SJSA1 (cell line): ENCODE measurements around the gene CRAMP1. TPM values are rescaled to one million over a fixed set of nuclear protein-coding genes. Genes with fewer than 3 reads are reported as not detected.
"Not testable (repeated sequence)": the region's sequence is repeated elsewhere in the genome, so short reads cannot be mapped to it uniquely, and the experiment has no call there.

ENCODE experiments used
- DNase-seq, 2 experiments: peaks; one replicate each; pipeline ENCODE4 v3.0.0-alpha.2; 2015 to 2020; ENCODE audit warnings: low spot score in 2 of 2, low read depth in 1 of 2
- H3K27ac ChIP-seq: fragments of 250-450 bp; sonication (Bioruptor Pico); 2 replicates; pipeline ENCODE4 v1.5.1; 2020; ENCODE audit warnings: mild to moderate bottlenecking, moderate library complexity
- H3K27me3 ChIP-seq: fragments of 250-450 bp; sonication (Bioruptor Pico); replicated peaks from 2 replicates; pipeline ENCODE4 v1.5.1; 2020; ENCODE audit warnings: mild to moderate bottlenecking, moderate library complexity
- H3K36me3 ChIP-seq: fragments of 250-450 bp; sonication (Bioruptor Pico); 2 replicates; pipeline ENCODE4 v1.5.1; 2020; ENCODE audit warnings: mild to moderate bottlenecking
- H3K4me1 ChIP-seq: fragments of 250-450 bp; sonication (Bioruptor Pico); replicated peaks from 2 replicates; pipeline ENCODE4 v1.6.1; 2021; ENCODE audit warnings: mild to moderate bottlenecking
- H3K4me3 ChIP-seq: fragments of 250-450 bp; sonication (Bioruptor Pico); 2 replicates; pipeline ENCODE4 v1.5.1; 2020; ENCODE audit warnings: mild to moderate bottlenecking
- H3K9me3 ChIP-seq: fragments of 250-450 bp; sonication (Bioruptor Pico); replicated peaks from 2 replicates; pipeline ENCODE4 v1.5.1; 2020; ENCODE audit warnings: mild to moderate bottlenecking
- total RNA-seq: library from RNA; depleted of rRNA; stranded (reverse); fragments of >200 nt; shearing (Covaris generic); gene quantifications from 2 replicates; pipeline ENCODE4 v1.2.3, GENCODE V29; 2014

CRAMP1 gene
- total RNA-seq, 1 experiment from 2014 or later: 10.3 TPM

- H3K4me1 ChIP-seq: no peaks in the 10 kb centered on the region
- no peak overlapping the region for H3K27ac ChIP-seq
- H3K36me3 ChIP-seq: no peaks in the 10 kb centered on the region
- no peaks in the 10 kb centered on the region for H3K27me3 ChIP-seq
- no peaks in the 10 kb centered on the region for H3K9me3 ChIP-seq
- no peak for DNase-seq
- H3K4me3 ChIP-seq: no peak overlapping the region
These were observed 30.4 kb upstream of the CRAMP1 start for GRCh38 chr16:1581804-1582203.

- no peaks in the 10 kb centered on the region for H3K27me3 ChIP-seq
- no peaks in the 10 kb centered on the region for H3K36me3 ChIP-seq
- DNase-seq: no peak
- no peak overlapping the region for H3K4me3 ChIP-seq
- no peaks in the 10 kb centered on the region for H3K4me1 ChIP-seq
- no peak overlapping the region for H3K27ac ChIP-seq
- no peaks in the 10 kb centered on the region for H3K9me3 ChIP-seq
These were observed 29.0 kb upstream of the CRAMP1 start for GRCh38 chr16:1583180-1583579.

GRCh38 chr16:1584926-1585484 lies 27.2 kb upstream of the CRAMP1 start:
- no peak for DNase-seq
- Histone ChIP-seq H3K4me3 (no peak overlapping the region), H3K27ac (no peak overlapping the region), H3K9me3 (no peaks in the 10 kb centered on the region), H3K4me1 (no peaks in the 10 kb centered on the region), H3K36me3 (no peaks in the 10 kb centered on the region), H3K27me3 (no peaks in the 10 kb centered on the region)

- H3K4me3 ChIP-seq: no peak overlapping the region
- H3K27me3 ChIP-seq: no peaks in the 10 kb centered on the region
- H3K36me3 ChIP-seq: no peaks in the 10 kb centered on the region
- no peak overlapping the region for H3K27ac ChIP-seq
- H3K4me1 ChIP-seq: no peaks in the 10 kb centered on the region
- DNase-seq: no peak
- H3K9me3 ChIP-seq: no peaks in the 10 kb centered on the region
These were observed 21.8 kb upstream of the CRAMP1 start for GRCh38 chr16:1590366-1590765.

- H3K36me3 ChIP-seq: no peaks in the 10 kb centered on the region
- no peaks in the 10 kb centered on the region for H3K27me3 ChIP-seq
- H3K27ac ChIP-seq: no peak overlapping the region
- no peaks in the 10 kb centered on the region for H3K9me3 ChIP-seq
- no peak overlapping the region for H3K4me3 ChIP-seq
- no peaks in the 10 kb centered on the region for H3K4me1 ChIP-seq
- no peak for DNase-seq
These were observed 21.0 kb upstream of the CRAMP1 start for GRCh38 chr16:1590930-1591705.

- H3K4me3 ChIP-seq: no peak overlapping the region
- no peaks in the 10 kb centered on the region for H3K4me1 ChIP-seq
- H3K36me3 ChIP-seq: no peaks in the 10 kb centered on the region
- no peaks in the 10 kb centered on the region for H3K27me3 ChIP-seq
- no peak overlapping the region for H3K27ac ChIP-seq
- no peak for DNase-seq
- no peaks in the 10 kb centered on the region for H3K9me3 ChIP-seq
These were observed 19.7 kb upstream of the CRAMP1 start for GRCh38 chr16:1592446-1592845.

GRCh38 chr16:1595511-1595910 lies 16.6 kb upstream of the CRAMP1 start:
- not testable (repeated sequence) for H3K27me3 ChIP-seq, H3K27ac ChIP-seq, DNase-seq, H3K36me3 ChIP-seq, H3K4me1 ChIP-seq, H3K9me3 ChIP-seq, H3K4me3 ChIP-seq

- Histone ChIP-seq H3K4me3 (no peak overlapping the region), H3K36me3 (no peaks in the 10 kb centered on the region)
- DNase-seq: no peak
These were observed 15.6 kb upstream of the CRAMP1 start for GRCh38 chr16:1596516-1596915.

GRCh38 chr16:1597154-1597553 lies 15.0 kb upstream of the CRAMP1 start:
- no peaks in the 10 kb centered on the region for H3K27me3 ChIP-seq
- no peak for DNase-seq
- H3K4me1 ChIP-seq: no peaks in the 10 kb centered on the region
- no peak overlapping the region for H3K4me3 ChIP-seq
- H3K9me3 ChIP-seq: no peaks in the 10 kb centered on the region
- H3K27ac ChIP-seq: no peak overlapping the region
- no peaks in the 10 kb centered on the region for H3K36me3 ChIP-seq

More at GRCh38 chr16:1596516-1596915, 15.6 kb upstream of the CRAMP1 start:
- no peaks in the 10 kb centered on the region for H3K4me1 ChIP-seq
- H3K27ac ChIP-seq: no peak overlapping the region
- H3K27me3 ChIP-seq: no peaks in the 10 kb centered on the region
- H3K9me3 ChIP-seq: no peaks in the 10 kb centered on the region

GRCh38 chr16:1601031-1601430 lies 11.1 kb upstream of the CRAMP1 start:
- Histone ChIP-seq H3K36me3 (no peaks in the 10 kb centered on the region), H3K4me1 (no peaks in the 10 kb centered on the region), H3K27ac (no peak overlapping the region), H3K9me3 (no peaks in the 10 kb centered on the region), H3K4me3 (no peak overlapping the region), H3K27me3 (no peaks in the 10 kb centered on the region)
- DNase-seq: no peak

- Histone ChIP-seq H3K36me3 (no peaks in the 10 kb centered on the region), H3K9me3 (no peaks in the 10 kb centered on the region), H3K27ac (no peak overlapping the region), H3K27me3 (no peaks in the 10 kb centered on the region), H3K4me3 (no peak overlapping the region), H3K4me1 (no peaks in the 10 kb centered on the region)
- DNase-seq: no peak
These were observed 10.7 kb upstream of the CRAMP1 start for GRCh38 chr16:1601489-1601888.

- H3K4me1 ChIP-seq: no peaks in the 10 kb centered on the region
- H3K36me3 ChIP-seq: no peaks in the 10 kb centered on the region
- H3K9me3 ChIP-seq: no peaks in the 10 kb centered on the region
- no peak overlapping the region for H3K4me3 ChIP-seq
- no peak overlapping the region for H3K27ac ChIP-seq
- no peak for DNase-seq
- H3K27me3 ChIP-seq: no peaks in the 10 kb centered on the region
These were observed 9.9 kb upstream of the CRAMP1 start for GRCh38 chr16:1602285-1602684.

GRCh38 chr16:1606774-1607173 lies 5.4 kb upstream of the CRAMP1 start:
- DNase-seq: no peak
- Histone ChIP-seq H3K36me3 (no peaks in the 10 kb centered on the region), H3K4me1 (peaks cover 16% of the 10 kb centered on the region), H3K27me3 (no peaks in the 10 kb centered on the region), H3K4me3 (no peak overlapping the region), H3K27ac (no peak overlapping the region), H3K9me3 (no peaks in the 10 kb centered on the region)

- H3K27me3 ChIP-seq: no peaks in the 10 kb centered on the region
- no peak overlapping the region for H3K27ac ChIP-seq
- no peak overlapping the region for H3K4me3 ChIP-seq
- H3K36me3 ChIP-seq: peaks cover 5% of the 10 kb centered on the region
- peaks cover 20% of the 10 kb centered on the region for H3K4me1 ChIP-seq
- H3K9me3 ChIP-seq: no peaks in the 10 kb centered on the region; the same call in 1 of the 2 replicates
- DNase-seq: no peak
These were observed 4.2 kb upstream of the CRAMP1 start for GRCh38 chr16:1607971-1608370.
